Endothelial cell of umbilical vein (primary cell): Measurements from ENCODE around the gene ARTN. TPM values are rescaled to one million over a fixed set of nuclear protein-coding genes. Genes with fewer than 3 reads are reported as not detected.
A peak's percentile ranks its signal among the peaks of the same experiment; 100 is the strongest.

Experiments used
- Bru-seq: library from RNA; stranded (reverse); fragments of 400-500 nt; gene quantifications from one replicate; lab custom pipeline; 2021; lab: Mats Ljungman, UMichigan
- BruChase-seq, 2 experiments: library from RNA; stranded (reverse); fragments of 400-500 nt; gene quantifications; one replicate each; lab custom pipeline; 2021; lab: Mats Ljungman, UMichigan
- BruUV-seq: library from RNA; stranded (reverse); fragments of 400-500 nt; replicated peaks from 2 replicates; lab custom pipeline; 2021; lab: Mats Ljungman, UMichigan
- CTCF ChIA-PET: fragments of 300-600, 350-600 bp; sonication (Branson Sonifier 250); formaldehyde crosslinking; loops from one replicate; lab custom pipeline; 2021; ENCODE audit warnings: antibody characterized with exemption, inconsistent platforms; lab: Charles Lee
- POLR2A ChIA-PET: fragments of 300-600, 350-600 bp; sonication (Branson Sonifier 250); formaldehyde crosslinking; loops from one replicate; lab custom pipeline; 2021; ENCODE audit warnings: antibody characterized with exemption, inconsistent platforms; lab: Charles Lee
- DNase-seq: peaks from one replicate; pipeline ENCODE4 v3.0.0-alpha.2; 2011; ENCODE audit warnings: low read depth, low spot score
- FAIRE-seq: peaks from 2 replicates; lab custom pipeline; 2011; peaks lifted over from hg19 to GRCh38; lab: Jason Lieb, UNC
- H2AFZ ChIP-seq: 2 replicates; pipeline ENCODE4 v1.6.0; 2012; ENCODE audit warnings: low read depth, low read length, control low read depth, inconsistent platforms
- H3K27ac ChIP-seq: 2 replicates; pipeline ENCODE4 v1.5.1; 2011; ENCODE audit warnings: low read depth, mild to moderate bottlenecking, control low read depth, low read length, moderate library complexity; ENCODE audit not compliant: insufficient read depth
- H3K27me3 ChIP-seq, 2 experiments: 2 replicates each; pipeline versions ENCODE4 v1.6.0 to v1.6.1; 2011; ENCODE audit warnings: low read length in 2 of 2, mixed read lengths in 1 of 2; ENCODE audit not compliant: control insufficient read depth in 2 of 2, insufficient read depth in 2 of 2
- H3K36me3 ChIP-seq, 2 experiments: 2 replicates in 1 of 2; 3 replicates in 1 of 2; pipeline ENCODE4 v1.5.1; 2011; ENCODE audit warnings: low read length in 2 of 2, mild to moderate bottlenecking in 1 of 2, moderate library complexity in 1 of 2; ENCODE audit not compliant: control insufficient read depth in 2 of 2, insufficient read depth in 2 of 2; ENCODE audit errors: extremely low read depth in 1 of 2
- H3K4me1 ChIP-seq: 3 replicates; pipeline ENCODE4 v1.5.1; 2011; ENCODE audit warnings: mild to moderate bottlenecking, low read length; ENCODE audit not compliant: control insufficient read depth, insufficient read depth; ENCODE audit errors: extremely low read depth
- H3K4me2 ChIP-seq: 2 replicates; pipeline ENCODE4 v1.6.1; 2011; ENCODE audit warnings: low read length, control low read depth, mixed read lengths; ENCODE audit not compliant: insufficient read depth
- H3K4me3 ChIP-seq, 3 experiments: fragments of 200-600 bp in 1 of 3; sonication (generic), shearing (Covaris generic) in 1 of 3; replicated peaks in 1 of 3; 2 replicates each; pipeline ENCODE4 v1.5.1; 2011 to 2016; ENCODE audit warnings: control low read depth in 3 of 3, low read length in 3 of 3, mild to moderate bottlenecking in 2 of 3, inconsistent platforms in 1 of 3, low read depth in 1 of 3, moderate library complexity in 1 of 3; ENCODE audit not compliant: insufficient read depth in 1 of 3
- H3K79me2 ChIP-seq: 2 replicates; pipeline ENCODE4 v1.6.0; 2012; ENCODE audit warnings: low read length, inconsistent platforms; ENCODE audit not compliant: control insufficient read depth, insufficient read depth
- H3K9ac ChIP-seq: replicated peaks from 2 replicates; pipeline ENCODE3; 2011; ENCODE audit warnings: low read length, control low read depth; ENCODE audit not compliant: insufficient read depth; ENCODE audit errors: extremely low read depth
- H3K9me1 ChIP-seq: replicated peaks from 3 replicates; pipeline ENCODE4 v1.6.0; 2011; ENCODE audit warnings: mild to moderate bottlenecking, low read length; ENCODE audit not compliant: control insufficient read depth, insufficient read depth; ENCODE audit errors: extremely low read depth
- H3K9me3 ChIP-seq: replicated peaks from 2 replicates; pipeline ENCODE4 v1.5.1; 2012; ENCODE audit warnings: low read length, inconsistent platforms; ENCODE audit not compliant: control insufficient read depth, insufficient read depth
- H4K20me1 ChIP-seq: replicated peaks from 2 replicates; pipeline ENCODE3; 2011; ENCODE audit warnings: mild to moderate bottlenecking, low read length; ENCODE audit not compliant: control insufficient read depth, insufficient read depth; ENCODE audit errors: extremely low read depth
- EZH2 ChIP-seq: IDR thresholded peaks from 2 replicates; pipeline ENCODE4 v1.6.1; 2012; ENCODE audit warnings: borderline replicate concordance, low read depth, mild to moderate bottlenecking, moderate library complexity, low read length, inconsistent platforms; ENCODE audit not compliant: severe bottlenecking
- FOS ChIP-seq: IDR thresholded peaks from 2 replicates; pipeline ENCODE4 v1.6.1; 2011; ENCODE audit warnings: mild to moderate bottlenecking, low read length, moderate library complexity, borderline replicate concordance; ENCODE audit not compliant: insufficient read depth
- GATA2 ChIP-seq: IDR thresholded peaks from 2 replicates; pipeline ENCODE4 v1.7.0; 2011; ENCODE audit warnings: low read depth, mild to moderate bottlenecking, moderate library complexity, mixed read lengths, low read length; ENCODE audit not compliant: insufficient read length, insufficient read depth
- JUN ChIP-seq: IDR thresholded peaks from 2 replicates; pipeline ENCODE4 v1.6.1; 2011; ENCODE audit warnings: borderline replicate concordance, low read depth; ENCODE audit not compliant: insufficient read length, insufficient read depth
- MYC ChIP-seq: IDR thresholded peaks from one replicate; pipeline ENCODE4 v1.6.1; 2011; ENCODE audit warnings: mild to moderate bottlenecking, low read depth, low read length
- POLR2A ChIP-seq: IDR thresholded peaks from 2 replicates; pipeline ENCODE4 v1.6.1; 2012; ENCODE audit warnings: low read depth, mild to moderate bottlenecking, control low read depth, low read length
- POLR2AphosphoS5 ChIP-seq: IDR thresholded peaks from 2 replicates; pipeline ENCODE4 v1.6.1; 2012; ENCODE audit warnings: low read depth, mild to moderate bottlenecking, control low read depth, low read length, moderate library complexity; ENCODE audit not compliant: insufficient read depth
- dilution Hi-C: fragments of 300-500 bp; cut with MboI; formaldehyde crosslinking; loops from one replicate; pipeline ENCODE4 v1.15.0; 2019; ENCODE audit warnings: low sequenced_read_pairs; ENCODE audit not compliant: extremely low pct_ligation_motif_present
- intact Hi-C: fragments of 100-400 bp; cut with micrococcal nuclease; formaldehyde crosslinking; loops from one replicate; pipeline ENCODE4 v1.10.0; 2022
- long read RNA-seq: library from polyadenylated mRNA; stranded (forward); transcript quantifications from one replicate; pipeline ENCODE4 v2.0.0, GENCODE V29; 2021
- polyA minus RNA-seq, 3 experiments: library from RNA; depleted of rRNA, polyadenylated mRNA; stranded (reverse); fragments of >200 nt; gene quantifications; 1 replicate in 1 of 3; 2 replicates in 2 of 3; pipeline ENCODE4 v1.2.3, GENCODE V29; 2011
- polyA plus RNA-seq, 4 experiments: library from polyadenylated mRNA; depleted of rRNA in 3 of 4; stranded (reverse) in 3 of 4; unstranded in 1 of 4; fragments of >200 nt; gene quantifications; 2 replicates each; pipeline versions ENCODE4 v1.2.1 to v1.2.3, GENCODE V29; 2011 to 2012; ENCODE audit warnings: missing spikeins in 1 of 4
- total RNA-seq: library from RNA; stranded (reverse); gene quantifications from 2 replicates; pipeline ENCODE4 v1.2.3, GENCODE V29; 2021
- TF ChIP-seq, protein P1 (sequence below): IDR thresholded peaks from 2 replicates; pipeline ENCODE4 v1.6.1; 2011; ENCODE audit not compliant: insufficient read depth, insufficient read length
- TF ChIP-seq, protein P2 (sequence below), 2 donors: IDR thresholded peaks; 1 replicate in 1 of 2; 2 replicates in 1 of 2; pipeline ENCODE4 v1.5.1; 2011; ENCODE audit warnings: low read length in 2 of 2, mild to moderate bottlenecking in 2 of 2, moderate library complexity in 2 of 2, control low read depth in 1 of 2, inconsistent platforms in 1 of 2, low read depth in 1 of 2; ENCODE audit not compliant: insufficient read depth in 1 of 2; ENCODE audit errors: extremely low read depth in 1 of 2

Gene ARTN, protein sequence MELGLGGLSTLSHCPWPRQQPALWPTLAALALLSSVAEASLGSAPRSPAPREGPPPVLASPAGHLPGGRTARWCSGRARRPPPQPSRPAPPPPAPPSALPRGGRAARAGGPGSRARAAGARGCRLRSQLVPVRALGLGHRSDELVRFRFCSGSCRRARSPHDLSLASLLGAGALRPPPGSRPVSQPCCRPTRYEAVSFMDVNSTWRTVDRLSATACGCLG
- total RNA-seq, result 0.18 and 0.48 TPM in 2 replicates
- 0.11 TPM in 2 replicates for polyA plus RNA-seq
- not detected in 2 replicates for polyA plus RNA-seq (2011; cell fraction: cytosol; rRNA removed)
- 0.66 and 0.71 TPM in 2 replicates for polyA plus RNA-seq (2011; cell fraction: nucleus; rRNA removed)
- polyA plus RNA-seq (2012), result 0.24 TPM in 1 of 2 replicates, not detected in the other
- not detected in 2 replicates for polyA minus RNA-seq
- polyA minus RNA-seq (2011; cell fraction: cytosol; rRNA and poly(A)+ RNA removed), result 1.9 TPM
- polyA minus RNA-seq (2011; cell fraction: nucleus; rRNA and poly(A)+ RNA removed), result 0.43 and 0.53 TPM in 2 replicates
- Bru-seq, nascent RNA, result percentile 29 among the genes with signal in this experiment
- BruChase-seq, experiment 1, labeled RNA remaining after a 6-hour chase, result percentile 35 among the genes with signal in this experiment
- BruChase-seq, experiment 2, labeled RNA remaining after a 2-hour chase, result percentile 21 among the genes with signal in this experiment
- long read RNA-seq, partial matches to known transcripts, result 0 of 2 reads
- long read RNA-seq, other reads (novel, unspliced or antisense), result 1 of 2 reads

DNA sequence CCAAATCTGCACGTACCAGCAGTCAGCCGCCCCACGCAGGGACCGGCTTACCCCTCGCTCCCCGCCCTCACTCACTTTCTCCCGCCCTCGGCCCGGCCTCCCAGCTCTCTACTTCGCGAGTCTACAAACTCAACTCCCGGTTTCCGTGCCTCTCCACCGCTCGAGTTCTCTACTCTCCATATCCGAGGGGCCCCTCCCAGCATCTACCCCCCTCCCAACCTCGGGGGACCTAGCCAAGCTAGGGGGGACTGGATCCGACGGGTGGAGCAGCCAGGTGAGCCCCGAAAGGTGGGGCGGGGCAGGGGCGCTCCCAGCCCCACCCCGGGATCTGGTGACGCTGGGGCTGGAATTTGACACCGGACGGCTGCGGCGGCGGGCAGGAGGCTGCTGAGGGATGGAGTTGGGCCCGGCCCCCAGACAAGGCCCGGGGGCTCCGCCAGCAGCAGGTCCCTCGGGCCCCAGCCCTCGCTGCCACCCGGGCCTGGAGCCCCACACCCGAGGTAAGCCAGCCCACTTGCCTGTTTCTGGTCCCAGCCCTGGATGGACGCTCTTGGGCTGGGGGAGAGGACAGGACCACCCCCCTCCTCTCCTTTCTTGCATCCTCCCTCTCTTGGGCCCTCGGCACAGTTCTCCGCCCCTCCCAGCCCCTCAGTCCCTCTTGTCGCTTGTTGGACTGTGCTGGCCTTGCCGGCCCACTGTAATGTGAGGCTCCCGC is at the start of gene ARTN:
Gene ARTN (plus strand): TSS at position 416 of the 715 bp plus-strand sequence. CDS start 1,856 bp downstream, outside the sequence.
- H2AFZ ChIP-seq, result peak within 1 kb of the TSS; percentile 32
- dilution Hi-C loops, result loop anchor here (25.0 kb wide), 1 partner anchor 171 kb away; no protein-coding TSS in a partner anchor

DNA sequence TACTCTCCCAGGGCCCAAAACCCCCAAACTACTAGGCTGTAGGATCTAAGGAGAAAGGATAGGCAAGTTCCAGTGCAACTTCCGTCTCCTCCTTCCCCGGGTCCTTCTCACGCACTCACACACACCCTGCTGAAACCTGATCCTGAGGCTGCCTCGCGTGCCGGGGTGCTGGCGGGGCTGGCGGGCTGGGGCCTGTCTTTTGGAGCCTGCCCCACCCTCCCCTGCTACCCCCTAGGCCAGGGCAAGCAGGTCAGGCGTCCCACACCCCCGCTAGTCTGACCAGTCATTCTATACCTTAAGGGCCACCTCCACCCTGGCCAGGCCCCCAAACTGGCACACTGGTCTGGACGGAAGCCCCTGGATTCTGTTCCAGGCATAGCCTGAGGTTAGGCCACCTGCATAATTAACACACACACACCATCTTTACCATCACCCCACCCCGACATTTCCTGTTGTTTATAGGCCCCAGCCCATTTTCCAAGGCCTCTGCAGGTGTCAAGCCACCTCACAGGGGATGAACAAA is 48.3 kb upstream of the ARTN start:
- DNase-seq, result no peak
- no peak overlapping the region for H3K4me3 ChIP-seq

More for the DNA sequence above, at the start of gene ARTN:
- POLR2A ChIA-PET, result interaction anchor here (1.4 kb wide), 1 partner anchor 170 kb away, joined by 4 read pairs; no protein-coding TSS in a partner anchor
- Histone ChIP-seq H3K9ac (no peak within 1 kb of the TSS), H3K27ac (no peak within 1 kb of the TSS), H3K36me3 (no peaks in the 10 kb centered on the region), H3K9me1 (no peaks in the 10 kb centered on the region), H3K4me3 (peak within 1 kb of the TSS in 2 of 3 experiments; percentile 5 to 18), H3K4me1 (peaks cover 5% of the 10 kb centered on the region), H3K9me3 (no peaks in the 10 kb centered on the region), H3K4me2 (peak within 1 kb of the TSS; percentile 42), H3K79me2 (no peaks in the 10 kb centered on the region), H3K27me3 (peaks cover 2 to 9% of the 10 kb centered on the region in 2 experiments), H4K20me1 (no peaks in the 10 kb centered on the region)
- TF ChIP-seq MYC, result no peak
- TF ChIP-seq EZH2, result peak; percentile 46
- intact Hi-C loops, result loop anchor here (1.0 to 5.0 kb wide), 5 partner anchors 81 to 404 kb away; partner anchors contain the start of genes KDM4A and ST3GAL3
- FAIRE-seq, result no peak
- CTCF ChIA-PET, result interaction anchor here (0.8 to 18.1 kb wide), 39 partner anchors 8 to 703 kb away, joined by 3 to 965 read pairs (median 6); partner anchors contain the start of genes ATP6V0B, IPO13 and ST3GAL3
- no TSS peak for BruUV-seq
- no peak for DNase-seq

More for the DNA sequence above, 48.3 kb upstream of the ARTN start:
- H3K79me2 ChIP-seq, result no peaks in the 10 kb centered on the region
- H3K9me3 ChIP-seq, result no peaks in the 10 kb centered on the region
- intact Hi-C loops, result no loop called here
- FAIRE-seq, result no peak
- dilution Hi-C loops, result no loop called here
- no TSS peak for BruUV-seq
- no peaks in the 10 kb centered on the region for H3K4me1 ChIP-seq
- no peak for TF ChIP-seq GATA2
- TF ChIP-seq, protein P1, sequence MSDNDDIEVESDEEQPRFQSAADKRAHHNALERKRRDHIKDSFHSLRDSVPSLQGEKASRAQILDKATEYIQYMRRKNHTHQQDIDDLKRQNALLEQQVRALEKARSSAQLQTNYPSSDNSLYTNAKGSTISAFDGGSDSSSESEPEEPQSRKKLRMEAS, result no peak
- TF ChIP-seq MYC, result no peak
- TF ChIP-seq POLR2A, result no peak
- TF ChIP-seq POLR2AphosphoS5, result no peak
- no peak for TF ChIP-seq JUN
- TF ChIP-seq EZH2, result no peak
- no peak for TF ChIP-seq FOS
- TF ChIP-seq, protein P2, sequence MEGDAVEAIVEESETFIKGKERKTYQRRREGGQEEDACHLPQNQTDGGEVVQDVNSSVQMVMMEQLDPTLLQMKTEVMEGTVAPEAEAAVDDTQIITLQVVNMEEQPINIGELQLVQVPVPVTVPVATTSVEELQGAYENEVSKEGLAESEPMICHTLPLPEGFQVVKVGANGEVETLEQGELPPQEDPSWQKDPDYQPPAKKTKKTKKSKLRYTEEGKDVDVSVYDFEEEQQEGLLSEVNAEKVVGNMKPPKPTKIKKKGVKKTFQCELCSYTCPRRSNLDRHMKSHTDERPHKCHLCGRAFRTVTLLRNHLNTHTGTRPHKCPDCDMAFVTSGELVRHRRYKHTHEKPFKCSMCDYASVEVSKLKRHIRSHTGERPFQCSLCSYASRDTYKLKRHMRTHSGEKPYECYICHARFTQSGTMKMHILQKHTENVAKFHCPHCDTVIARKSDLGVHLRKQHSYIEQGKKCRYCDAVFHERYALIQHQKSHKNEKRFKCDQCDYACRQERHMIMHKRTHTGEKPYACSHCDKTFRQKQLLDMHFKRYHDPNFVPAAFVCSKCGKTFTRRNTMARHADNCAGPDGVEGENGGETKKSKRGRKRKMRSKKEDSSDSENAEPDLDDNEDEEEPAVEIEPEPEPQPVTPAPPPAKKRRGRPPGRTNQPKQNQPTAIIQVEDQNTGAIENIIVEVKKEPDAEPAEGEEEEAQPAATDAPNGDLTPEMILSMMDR (IDR thresholded peaks at IDR 0.05; ENCODE audit: extremely low read depth in 1 of 2, insufficient read depth in 1 of 2, low read depth in 1 of 2, low read length in 2 of 2), result no peak
- no peak overlapping the region for H2AFZ ChIP-seq
- H4K20me1 ChIP-seq, result no peaks in the 10 kb centered on the region
- POLR2A ChIA-PET, result no interaction called here
- H3K36me3 ChIP-seq, result no peaks in the 10 kb centered on the region
- no peak overlapping the region for H3K9ac ChIP-seq
- H3K27ac ChIP-seq, result no peak overlapping the region
- no peak overlapping the region for H3K4me2 ChIP-seq
- CTCF ChIA-PET, result no interaction called here
- no peaks in the 10 kb centered on the region for H3K27me3 ChIP-seq
- H3K9me1 ChIP-seq, result no peaks in the 10 kb centered on the region
